GM23338 (cell line): ENCODE results near the gene GDPD4. TPM values are rescaled to one million over a fixed set of nuclear protein-coding genes. Genes with fewer than 3 reads are reported as not detected.

Experiments
- ATAC-seq: fragments of 200-7000 bp; cut with Tn5 transposase; 3 replicates; pipeline ENCODE4 v1.9.1; 2020
- DNase-seq: peaks from one replicate; pipeline ENCODE4 v3.0.0-alpha.2; 2015; ENCODE audit warnings: low spot score
- H2AFZ ChIP-seq: fragments of 200-600 bp; sonication (generic); 2 replicates; pipeline ENCODE4 v1.8.0; 2016; ENCODE audit warnings: antibody characterized with exemption, mild to moderate bottlenecking, moderate library complexity
- H3F3A ChIP-seq: fragments of 200-600 bp; sonication (generic); replicated peaks from 2 replicates; pipeline ENCODE4 v1.8.0; 2017; ENCODE audit warnings: antibody characterized with exemption, mixed run types, low read depth
- H3K27ac ChIP-seq: fragments of 200-600 bp; sonication (generic); 2 replicates; pipeline ENCODE4 v1.6.1; 2016; ENCODE audit warnings: low read depth
- H3K27me3 ChIP-seq: fragments of 200-600 bp; sonication (generic); 2 replicates; pipeline ENCODE4 v1.8.0; 2016; ENCODE audit warnings: mild to moderate bottlenecking, mixed run types, moderate library complexity; ENCODE audit not compliant: insufficient read depth
- H3K36me3 ChIP-seq: fragments of 200-600 bp; sonication (generic); 2 replicates; pipeline ENCODE4 v1.8.0; 2016; ENCODE audit warnings: mild to moderate bottlenecking; ENCODE audit not compliant: insufficient read depth
- H3K4me1 ChIP-seq: fragments of 200-600 bp; sonication (generic); 2 replicates; pipeline ENCODE4 v1.8.0; 2016; ENCODE audit warnings: mild to moderate bottlenecking, moderate library complexity; ENCODE audit not compliant: insufficient read depth
- H3K4me2 ChIP-seq: fragments of 200-600 bp; sonication (generic); 2 replicates; pipeline ENCODE4 v1.7.1; 2017; ENCODE audit warnings: mixed run types
- H3K4me3 ChIP-seq: fragments of 200-600 bp; sonication (generic); 2 replicates; pipeline ENCODE4 v1.6.1; 2016; ENCODE audit warnings: mixed run types
- H3K79me2 ChIP-seq: fragments of 200-600 bp; sonication (generic); replicated peaks from 2 replicates; pipeline ENCODE4 v1.8.0; 2017; ENCODE audit warnings: mild to moderate bottlenecking; ENCODE audit not compliant: insufficient read depth
- H3K9me2 ChIP-seq: fragments of 200-600 bp; sonication (generic); 2 replicates; pipeline ENCODE4 v1.8.0; 2017; ENCODE audit not compliant: insufficient read depth
- H4K20me1 ChIP-seq: fragments of 200-600 bp; sonication (generic); replicated peaks from 2 replicates; pipeline ENCODE4 v1.8.0; 2017; ENCODE audit warnings: mild to moderate bottlenecking; ENCODE audit not compliant: insufficient read depth
- H3K27ac Mint-ChIP-seq: 2 replicates; pipeline ENCODE4 v1.8.0; 2020; ENCODE audit warnings: inconsistent platforms, mild to moderate bottlenecking, moderate library complexity, mixed read lengths
- H3K27me3 Mint-ChIP-seq: 3 replicates; pipeline ENCODE4 v1.8.0; 2022; ENCODE audit warnings: low read depth, mild to moderate bottlenecking, moderate library complexity, mixed read lengths, inconsistent platforms; ENCODE audit not compliant: insufficient read depth, poor library complexity
- H3K36me3 Mint-ChIP-seq: 3 replicates; pipeline ENCODE4 v1.8.0; 2021; ENCODE audit warnings: low read depth, mild to moderate bottlenecking, inconsistent platforms, moderate library complexity, mixed read lengths
- H3K4me1 Mint-ChIP-seq: 3 replicates; pipeline ENCODE4 v1.8.0; 2020; ENCODE audit warnings: mild to moderate bottlenecking, inconsistent platforms, mixed read lengths
- H3K4me3 Mint-ChIP-seq: 3 replicates; pipeline ENCODE4 v1.8.0; 2021; ENCODE audit warnings: moderate library complexity, mild to moderate bottlenecking, inconsistent platforms, mixed read lengths
- H3K9me3 Mint-ChIP-seq: 3 replicates; pipeline ENCODE4 v1.8.0; 2020; ENCODE audit warnings: moderate library complexity, mild to moderate bottlenecking, inconsistent platforms, mixed read lengths
- EZH2 ChIP-seq: fragments of 200-600 bp; sonication (generic); IDR thresholded peaks from one replicate; pipeline ENCODE4 v1.8.0; 2017; ENCODE audit warnings: antibody characterized with exemption, mild to moderate bottlenecking, low read depth; ENCODE audit not compliant: unreplicated experiment
- JUNB ChIP-seq: IDR thresholded peaks from one replicate; pipeline ENCODE4 v1.6.1; 2016; ENCODE audit warnings: antibody characterized with exemption; ENCODE audit not compliant: unreplicated experiment
- ZNF331 ChIP-seq: fragments of 250-450 bp; sonication (Bioruptor Pico); IDR thresholded peaks from 2 replicates; pipeline ENCODE4 v1.5.0; 2020; ENCODE audit warnings: low read depth, mild to moderate bottlenecking, moderate library complexity
- polyA plus RNA-seq: library from polyadenylated mRNA; unstranded; fragments of >200 nt; fragmentation: Nextera tagmentation; extraction: Ambion mirVana; gene quantifications from 2 replicates; pipeline ENCODE4 v1.2.1, GENCODE V29; 2016
- total RNA-seq: library from RNA; depleted of rRNA; stranded (reverse); fragments of >200 nt; shearing (Covaris generic); gene quantifications from 2 replicates; pipeline ENCODE4 v1.2.3, GENCODE V29; 2014
- TF ChIP-seq, protein P1 (sequence below): IDR thresholded peaks from 2 replicates; pipeline ENCODE4 v1.6.1; 2016; ENCODE audit warnings: antibody characterized with exemption
- TF ChIP-seq, protein P2 (sequence below): fragments of 250-450 bp; sonication (Bioruptor Pico); IDR thresholded peaks from 2 replicates; pipeline ENCODE4 v1.5.0; 2020; ENCODE audit warnings: mild to moderate bottlenecking, moderate library complexity

Gene GDPD4
- total and polyA plus RNA-seq, 2 experiments from 2014 or later, result not detected

DNA sequence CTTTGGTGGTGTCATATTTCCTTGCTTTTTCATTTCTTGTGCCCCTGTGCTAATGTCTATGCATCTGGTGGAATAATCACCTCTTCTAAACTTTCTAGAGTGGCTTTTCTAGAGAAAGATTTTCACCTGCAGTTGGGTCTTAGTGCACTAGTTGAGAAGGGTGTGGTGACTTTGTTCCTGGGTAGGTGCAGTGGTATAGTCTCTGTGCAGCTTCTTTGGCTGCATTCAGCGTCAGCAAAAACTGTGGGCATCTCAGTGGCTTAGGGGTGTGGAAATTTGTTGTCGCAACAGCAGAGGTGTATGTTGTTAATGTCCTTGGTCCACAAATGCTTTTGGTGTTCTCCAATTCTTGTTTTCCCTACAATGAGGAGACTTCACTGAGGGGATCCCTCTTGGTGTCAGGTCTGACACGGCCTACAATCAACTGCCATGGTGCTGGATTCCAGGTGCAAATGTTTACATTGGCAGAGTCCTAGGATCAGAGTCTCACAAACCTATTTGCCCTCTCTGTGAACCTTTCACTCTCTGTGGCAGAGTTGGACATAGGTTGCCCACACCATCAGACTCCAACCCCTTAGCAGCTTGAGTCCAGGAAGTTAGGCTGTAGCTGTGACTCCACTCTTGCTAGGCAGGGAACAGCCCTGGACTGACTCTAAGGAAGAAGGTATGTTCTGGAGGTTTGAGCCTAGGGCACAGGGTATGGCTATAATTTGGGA, 48.8 kb downstream of the GDPD4 start:
- H4K20me1 ChIP-seq, result no peaks in the 10 kb centered on the region
- no peaks in the 10 kb centered on the region for H3K27me3 ChIP-seq
- no peak overlapping the region for H3K4me2 ChIP-seq
- DNase-seq (no peak), ATAC-seq (no peak)
- no peak overlapping the region for H3K27ac ChIP-seq
- no peaks in the 10 kb centered on the region for H3K4me1 Mint-ChIP-seq
- TF ChIP-seq ZNF331 (CRISPR knock-in tag) (no peak), EZH2 (no peak), JUNB (no peak)
- TF ChIP-seq, protein P1, sequence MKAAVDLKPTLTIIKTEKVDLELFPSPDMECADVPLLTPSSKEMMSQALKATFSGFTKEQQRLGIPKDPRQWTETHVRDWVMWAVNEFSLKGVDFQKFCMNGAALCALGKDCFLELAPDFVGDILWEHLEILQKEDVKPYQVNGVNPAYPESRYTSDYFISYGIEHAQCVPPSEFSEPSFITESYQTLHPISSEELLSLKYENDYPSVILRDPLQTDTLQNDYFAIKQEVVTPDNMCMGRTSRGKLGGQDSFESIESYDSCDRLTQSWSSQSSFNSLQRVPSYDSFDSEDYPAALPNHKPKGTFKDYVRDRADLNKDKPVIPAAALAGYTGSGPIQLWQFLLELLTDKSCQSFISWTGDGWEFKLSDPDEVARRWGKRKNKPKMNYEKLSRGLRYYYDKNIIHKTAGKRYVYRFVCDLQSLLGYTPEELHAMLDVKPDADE, result no peak
- TF ChIP-seq, protein P2, sequence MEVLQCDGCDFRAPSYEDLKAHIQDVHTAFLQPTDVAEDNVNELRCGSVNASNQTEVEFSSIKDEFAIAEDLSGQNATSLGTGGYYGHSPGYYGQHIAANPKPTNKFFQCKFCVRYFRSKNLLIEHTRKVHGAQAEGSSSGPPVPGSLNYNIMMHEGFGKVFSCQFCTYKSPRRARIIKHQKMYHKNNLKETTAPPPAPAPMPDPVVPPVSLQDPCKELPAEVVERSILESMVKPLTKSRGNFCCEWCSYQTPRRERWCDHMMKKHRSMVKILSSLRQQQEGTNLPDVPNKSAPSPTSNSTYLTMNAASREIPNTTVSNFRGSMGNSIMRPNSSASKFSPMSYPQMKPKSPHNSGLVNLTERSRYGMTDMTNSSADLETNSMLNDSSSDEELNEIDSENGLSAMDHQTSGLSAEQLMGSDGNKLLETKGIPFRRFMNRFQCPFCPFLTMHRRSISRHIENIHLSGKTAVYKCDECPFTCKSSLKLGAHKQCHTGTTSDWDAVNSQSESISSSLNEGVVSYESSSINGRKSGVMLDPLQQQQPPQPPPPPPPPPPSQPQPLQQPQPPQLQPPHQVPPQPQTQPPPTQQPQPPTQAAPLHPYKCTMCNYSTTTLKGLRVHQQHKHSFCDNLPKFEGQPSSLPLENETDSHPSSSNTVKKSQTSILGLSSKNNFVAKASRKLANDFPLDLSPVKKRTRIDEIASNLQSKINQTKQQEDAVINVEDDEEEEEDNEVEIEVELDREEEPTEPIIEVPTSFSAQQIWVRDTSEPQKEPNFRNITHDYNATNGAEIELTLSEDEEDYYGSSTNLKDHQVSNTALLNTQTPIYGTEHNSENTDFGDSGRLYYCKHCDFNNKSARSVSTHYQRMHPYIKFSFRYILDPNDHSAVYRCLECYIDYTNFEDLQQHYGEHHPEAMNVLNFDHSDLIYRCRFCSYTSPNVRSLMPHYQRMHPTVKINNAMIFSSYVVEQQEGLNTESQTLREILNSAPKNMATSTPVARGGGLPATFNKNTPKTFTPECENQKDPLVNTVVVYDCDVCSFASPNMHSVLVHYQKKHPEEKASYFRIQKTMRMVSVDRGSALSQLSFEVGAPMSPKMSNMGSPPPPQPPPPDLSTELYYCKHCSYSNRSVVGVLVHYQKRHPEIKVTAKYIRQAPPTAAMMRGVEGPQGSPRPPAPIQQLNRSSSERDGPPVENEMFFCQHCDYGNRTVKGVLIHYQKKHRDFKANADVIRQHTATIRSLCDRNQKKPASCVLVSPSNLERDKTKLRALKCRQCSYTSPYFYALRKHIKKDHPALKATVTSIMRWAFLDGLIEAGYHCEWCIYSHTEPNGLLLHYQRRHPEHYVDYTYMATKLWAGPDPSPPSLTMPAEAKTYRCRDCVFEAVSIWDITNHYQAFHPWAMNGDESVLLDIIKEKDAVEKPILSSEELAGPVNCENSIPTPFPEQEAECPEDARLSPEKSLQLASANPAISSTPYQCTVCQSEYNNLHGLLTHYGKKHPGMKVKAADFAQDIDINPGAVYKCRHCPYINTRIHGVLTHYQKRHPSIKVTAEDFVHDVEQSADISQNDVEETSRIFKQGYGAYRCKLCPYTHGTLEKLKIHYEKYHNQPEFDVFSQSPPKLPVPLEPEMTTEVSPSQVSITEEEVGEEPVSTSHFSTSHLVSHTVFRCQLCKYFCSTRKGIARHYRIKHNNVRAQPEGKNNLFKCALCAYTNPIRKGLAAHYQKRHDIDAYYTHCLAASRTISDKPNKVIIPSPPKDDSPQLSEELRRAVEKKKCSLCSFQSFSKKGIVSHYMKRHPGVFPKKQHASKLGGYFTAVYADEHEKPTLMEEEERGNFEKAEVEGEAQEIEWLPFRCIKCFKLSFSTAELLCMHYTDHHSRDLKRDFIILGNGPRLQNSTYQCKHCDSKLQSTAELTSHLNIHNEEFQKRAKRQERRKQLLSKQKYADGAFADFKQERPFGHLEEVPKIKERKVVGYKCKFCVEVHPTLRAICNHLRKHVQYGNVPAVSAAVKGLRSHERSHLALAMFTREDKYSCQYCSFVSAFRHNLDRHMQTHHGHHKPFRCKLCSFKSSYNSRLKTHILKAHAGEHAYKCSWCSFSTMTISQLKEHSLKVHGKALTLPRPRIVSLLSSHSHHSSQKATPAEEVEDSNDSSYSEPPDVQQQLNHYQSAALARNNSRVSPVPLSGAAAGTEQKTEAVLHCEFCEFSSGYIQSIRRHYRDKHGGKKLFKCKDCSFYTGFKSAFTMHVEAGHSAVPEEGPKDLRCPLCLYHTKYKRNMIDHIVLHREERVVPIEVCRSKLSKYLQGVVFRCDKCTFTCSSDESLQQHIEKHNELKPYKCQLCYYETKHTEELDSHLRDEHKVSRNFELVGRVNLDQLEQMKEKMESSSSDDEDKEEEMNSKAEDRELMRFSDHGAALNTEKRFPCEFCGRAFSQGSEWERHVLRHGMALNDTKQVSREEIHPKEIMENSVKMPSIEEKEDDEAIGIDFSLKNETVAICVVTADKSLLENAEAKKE (CRISPR knock-in tag), result no peak
- H3K4me3 ChIP-seq, result no peak overlapping the region
- no peaks in the 10 kb centered on the region for H3K9me3 Mint-ChIP-seq
- no peaks in the 10 kb centered on the region for H3K36me3 ChIP-seq
- H2AFZ ChIP-seq, result no peak overlapping the region
- H3K4me1 ChIP-seq, result no peaks in the 10 kb centered on the region
- no peak overlapping the region for H3K27ac Mint-ChIP-seq
- H3K36me3 Mint-ChIP-seq, result no peaks in the 10 kb centered on the region
- no peaks in the 10 kb centered on the region for H3K9me2 ChIP-seq
- H3F3A ChIP-seq, result no peaks in the 10 kb centered on the region
- H3K4me3 Mint-ChIP-seq, result no peak overlapping the region
- H3K27me3 Mint-ChIP-seq, result no peaks in the 10 kb centered on the region
- no peaks in the 10 kb centered on the region for H3K79me2 ChIP-seq
